A549 treated with AZD9567 at 1 μM for 4 hours (cell line): ENCODE measurements around the gene FAM236A. TPM values are rescaled to one million over a fixed set of nuclear protein-coding genes. Genes with fewer than 3 reads are reported as not detected.

ENCODE experiments used
- total RNA-seq: library from RNA; stranded (reverse); fragments of 200-300 nt; extraction: Qiagen RNA extraction; gene quantifications from 5 replicates; pipeline ENCODE4 v1.2.3, GENCODE V29; 2022; ENCODE audit not compliant: insufficient read depth

FAM236A gene
- not detected in 5 replicates for total RNA-seq

GRCh38 chrX:72937906-72938305 lies at the start of gene FAM236A:
TSS of gene FAM236A (plus strand) at chrX:72938206. CDS start at chrX:72938263, 57 bp downstream.

GRCh38 chrX:72912315-72912714 lies 25.7 kb upstream of the FAM236A start, which contains the start of gene FAM236C:
TSS of gene FAM236C (plus strand) at chrX:72912615. CDS start at chrX:72912715, 100 bp downstream.

GRCh38 chrX:72943819-72944169 lies 5.8 kb downstream of the FAM236A start, which contains the start of gene DMRTC1:
TSS of gene DMRTC1 (minus strand) at chrX:72943837. CDS start at chrX:72875694, 68,143 bp downstream.

Other genes starting within 250 kb of the FAM236A start
- gene PHKA1, start 223.9 kb upstream of the FAM236A start, total RNA-seq: 23.0 to 35.4 TPM (median 27.8 TPM) in 5 replicates
- 0.05 to 0.13 TPM (median 0.07 TPM) in 3 of 5 replicates, not detected in the others for gene DMRTC1B, start 161.3 kb upstream of the FAM236A start, total RNA-seq
- not detected in 5 replicates for gene FAM236B, start 155.5 kb upstream of the FAM236A start, total RNA-seq
- gene FAM236D, start 130.0 kb upstream of the FAM236A start, total RNA-seq: not detected in 5 replicates
- not detected in 5 replicates for gene FAM236C, start 25.6 kb upstream of the FAM236A start, total RNA-seq
- 0.05 TPM in 1 of 5 replicates, not detected in the others for gene DMRTC1, start 5.6 kb downstream of the FAM236A start, total RNA-seq
- not detected in 5 replicates for gene PABPC1L2B, start 64.7 kb downstream of the FAM236A start, total RNA-seq
- not detected in 5 replicates for gene PABPC1L2A, start 141.3 kb downstream of the FAM236A start, total RNA-seq